ENCODE data around the gene RPS10.

The RPS10 gene

DNA sequence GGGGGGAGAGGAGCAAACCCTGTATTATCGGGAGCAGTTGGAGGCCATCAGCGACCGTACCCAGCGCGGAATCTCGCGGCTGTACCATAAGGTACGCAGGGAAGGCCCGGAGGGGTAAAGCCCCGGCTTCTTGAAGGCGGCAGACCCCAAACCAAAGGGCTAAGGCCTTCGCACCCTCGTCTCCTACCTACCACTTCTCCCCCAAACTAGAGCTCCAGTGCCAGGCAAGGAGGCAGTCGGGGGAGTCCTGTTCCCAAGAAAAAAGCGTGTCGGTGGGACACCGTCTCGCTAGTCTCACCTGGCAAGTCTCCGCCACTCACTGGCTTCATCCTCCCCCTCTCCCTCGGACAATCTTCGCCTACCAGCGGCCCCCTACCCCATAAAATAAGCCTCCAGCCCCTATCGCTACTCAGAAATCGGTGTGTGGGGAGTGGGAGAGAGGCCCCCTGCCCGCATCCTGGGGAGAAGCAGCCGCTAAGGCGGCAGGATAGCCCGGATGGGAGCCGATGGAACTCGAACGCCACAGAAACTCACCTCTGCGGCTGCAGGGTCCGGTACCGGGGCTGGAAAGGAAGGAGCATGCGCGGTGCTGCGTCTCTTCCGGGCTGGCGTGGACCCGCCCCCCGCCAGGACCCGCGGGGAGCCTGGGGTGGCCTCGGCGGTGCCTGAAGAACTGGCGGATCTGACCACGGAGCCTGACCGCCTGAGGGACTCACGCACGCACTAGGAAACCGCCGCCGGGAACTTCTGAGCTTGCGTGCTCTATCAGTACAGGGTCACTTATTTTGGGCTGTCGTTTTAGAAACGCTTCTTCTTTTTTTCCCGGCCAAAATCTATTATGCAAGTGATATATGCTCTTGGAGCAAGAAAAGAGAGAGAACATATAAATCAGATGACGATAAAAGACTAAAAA, at the start of gene RPS10:
RPS10 (minus strand) TSS at position 572 of the 913 bp plus-strand sequence. CDS start 848 bp downstream, outside the sequence.
- peak; percentile 98 for DNase-seq

DNA sequence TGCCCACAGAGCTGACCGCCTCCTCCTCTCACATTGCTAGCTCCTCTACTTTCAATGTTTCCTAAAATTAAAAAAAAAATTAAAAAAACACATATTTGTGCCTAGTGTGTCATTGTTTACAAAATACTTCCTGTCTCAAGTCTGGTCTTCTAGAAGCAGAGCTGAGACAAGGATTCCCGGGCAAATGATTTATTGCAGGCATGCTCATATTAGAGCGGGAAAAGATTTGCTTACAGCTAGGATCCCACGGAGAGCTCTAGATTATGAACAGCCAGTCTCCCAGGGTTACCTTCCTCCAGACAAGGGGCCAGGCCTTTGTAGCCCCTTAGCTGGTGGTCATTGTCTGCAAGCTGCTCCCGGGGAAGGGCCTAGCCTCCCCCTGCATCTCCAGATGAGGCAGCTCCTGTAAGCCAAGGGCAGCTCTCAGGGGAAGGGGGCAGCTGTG, 49.4 kb upstream of the RPS10 start:
- DNase-seq, result no peak

DNA sequence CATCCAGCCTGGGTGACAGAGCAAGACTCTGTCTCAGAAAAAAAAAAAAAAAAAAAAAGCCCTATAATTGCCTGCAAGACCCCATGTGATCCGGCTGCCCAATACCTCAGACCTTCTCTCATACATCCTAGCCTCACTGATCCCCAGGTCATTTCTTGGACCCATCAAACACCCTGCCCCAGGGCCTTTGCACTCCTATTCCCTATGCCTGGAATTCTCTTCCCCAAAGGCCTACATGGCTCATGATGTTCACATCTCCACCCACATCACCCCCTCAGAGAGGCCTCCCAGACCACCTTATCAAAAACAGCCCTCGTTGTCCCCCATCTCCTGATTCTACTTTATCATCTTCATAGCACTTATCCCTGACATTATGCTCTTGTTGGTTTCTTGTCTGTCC, 48.9 kb upstream of the RPS10 start:
- no peak for DNase-seq

DNA sequence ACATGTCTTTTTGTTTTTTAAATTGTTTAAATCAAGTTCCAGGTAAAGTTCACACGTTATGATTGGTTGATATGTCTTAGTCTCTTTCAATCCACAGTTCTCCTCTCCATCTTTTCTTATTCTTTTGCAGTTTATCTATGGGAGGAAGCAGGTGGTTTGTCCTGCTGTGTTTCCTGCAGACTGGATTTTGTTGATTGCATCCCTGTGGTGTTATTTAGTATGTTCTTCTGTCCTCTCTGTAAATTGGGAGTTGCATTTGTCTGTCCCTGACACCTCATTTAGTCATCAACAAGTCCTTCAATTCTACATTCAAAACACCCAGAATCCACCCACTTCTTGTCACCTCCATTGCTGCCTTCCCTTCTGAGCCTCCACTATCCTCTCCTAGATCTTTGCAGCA, 48.1 kb upstream of the RPS10 start:
- DNase-seq, result no peak

DNA sequence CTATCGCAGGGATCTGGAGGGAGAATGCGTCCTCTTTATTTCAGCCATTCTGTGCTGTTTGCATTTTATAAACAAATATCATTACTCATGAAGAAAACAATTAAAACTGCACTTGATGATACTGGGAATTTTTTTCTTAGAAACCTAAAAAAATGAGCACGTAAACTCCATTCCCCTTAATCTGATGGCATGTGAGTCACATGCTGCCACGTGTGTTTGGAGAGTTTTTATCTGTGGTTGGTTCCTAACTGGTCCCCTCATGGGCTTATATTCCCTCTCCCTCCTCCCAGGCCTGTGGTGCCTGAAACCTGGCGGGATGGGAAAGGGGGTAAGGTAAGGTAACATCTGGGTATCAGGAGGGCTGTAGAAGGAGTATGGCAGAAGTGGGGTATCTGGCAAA, 46.6 kb upstream of the RPS10 start:
- DNase-seq, result no peak

DNA sequence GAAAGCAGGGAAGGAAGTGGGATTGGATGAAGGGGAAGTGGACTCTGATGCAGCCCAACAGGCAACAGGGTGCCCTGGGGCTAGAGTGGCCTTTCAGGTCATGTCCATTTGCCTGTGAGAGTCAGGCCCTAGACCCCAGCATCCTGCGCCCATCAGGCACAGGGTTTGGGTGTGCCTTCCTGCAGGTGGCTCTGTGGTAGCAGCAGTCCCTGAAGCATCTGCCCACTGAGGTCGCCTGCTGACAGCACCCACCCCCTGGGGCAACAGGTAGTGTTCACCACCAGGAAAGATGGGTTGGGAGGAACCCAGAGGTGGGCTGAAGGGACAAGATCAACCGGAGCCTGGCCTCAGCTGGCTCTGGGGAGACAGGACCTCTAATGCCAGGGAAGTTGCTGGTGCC, 43.6 kb upstream of the RPS10 start:
- no peak for DNase-seq

DNA sequence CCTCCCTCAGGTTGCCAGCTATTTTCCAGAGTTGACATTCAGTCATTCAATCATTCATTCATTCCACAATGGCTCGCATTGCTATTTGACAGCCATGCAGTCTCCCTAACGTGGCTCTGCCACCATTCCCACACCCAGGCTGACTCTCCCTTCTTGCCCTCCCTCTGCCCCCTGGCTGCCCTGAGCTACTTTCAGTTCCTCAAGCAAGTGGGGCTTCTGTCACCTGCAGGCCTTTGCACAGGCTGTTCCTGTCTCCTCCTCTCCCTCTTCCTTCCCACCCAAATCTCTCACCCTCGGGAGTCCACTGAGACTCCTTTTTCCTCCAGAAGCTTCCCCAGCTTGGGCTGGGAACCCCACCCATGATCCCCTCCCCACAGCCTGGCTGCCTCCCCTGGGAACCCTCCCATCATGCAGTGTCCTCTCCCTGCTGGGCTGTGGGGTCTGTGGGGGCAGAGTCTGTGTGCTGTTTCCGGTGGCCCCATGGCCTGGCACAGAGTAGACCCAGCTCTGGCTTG, 42.6 kb upstream of the RPS10 start:
- no peak for DNase-seq

DNA sequence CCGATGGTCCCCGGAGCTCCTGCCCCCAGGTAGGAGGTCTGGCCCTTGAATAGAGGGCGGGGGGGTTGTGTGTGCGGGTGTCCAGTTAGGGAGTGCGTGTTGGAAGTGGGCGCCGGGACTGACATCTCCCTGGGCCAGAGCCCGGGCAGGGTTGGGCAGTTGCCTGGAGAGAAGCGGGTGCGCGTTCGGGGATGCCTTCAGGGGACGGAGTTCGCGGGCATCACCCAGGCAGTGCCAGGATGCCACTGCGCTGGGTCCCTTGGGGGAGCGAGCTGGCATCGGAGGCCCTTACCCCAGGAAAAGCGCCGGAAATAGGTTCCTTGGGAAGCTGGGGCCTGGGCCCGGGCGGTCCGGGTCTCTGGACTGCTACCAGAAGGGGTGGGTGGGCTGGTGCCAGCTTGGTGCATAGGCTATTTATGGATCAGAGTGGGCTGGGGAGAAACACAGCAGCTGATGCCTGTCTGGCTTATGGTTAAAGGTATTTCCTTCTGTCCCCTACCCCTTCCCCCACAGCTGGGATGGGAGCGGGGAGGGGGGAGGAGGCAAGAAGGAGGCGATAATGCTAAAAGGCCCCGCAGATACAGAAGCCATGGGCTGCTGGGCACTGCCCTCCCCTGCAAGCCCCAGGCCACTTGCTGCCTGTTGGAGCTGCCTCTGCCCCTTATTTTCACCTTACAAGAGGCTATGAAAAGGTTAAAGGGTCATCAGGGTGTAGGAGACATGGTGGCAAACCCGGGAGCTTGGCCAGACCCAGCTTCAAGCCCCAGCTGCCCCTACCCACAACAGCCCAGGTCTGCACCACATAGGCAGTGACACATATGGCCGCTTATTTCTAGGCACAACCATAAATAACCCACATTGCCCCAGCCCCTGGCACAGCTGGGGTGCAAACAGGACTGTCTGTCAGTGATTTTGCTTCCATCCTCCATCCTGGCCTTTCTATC, 40.6 kb upstream of the RPS10 start:
- DNase-seq, result no peak

DNA sequence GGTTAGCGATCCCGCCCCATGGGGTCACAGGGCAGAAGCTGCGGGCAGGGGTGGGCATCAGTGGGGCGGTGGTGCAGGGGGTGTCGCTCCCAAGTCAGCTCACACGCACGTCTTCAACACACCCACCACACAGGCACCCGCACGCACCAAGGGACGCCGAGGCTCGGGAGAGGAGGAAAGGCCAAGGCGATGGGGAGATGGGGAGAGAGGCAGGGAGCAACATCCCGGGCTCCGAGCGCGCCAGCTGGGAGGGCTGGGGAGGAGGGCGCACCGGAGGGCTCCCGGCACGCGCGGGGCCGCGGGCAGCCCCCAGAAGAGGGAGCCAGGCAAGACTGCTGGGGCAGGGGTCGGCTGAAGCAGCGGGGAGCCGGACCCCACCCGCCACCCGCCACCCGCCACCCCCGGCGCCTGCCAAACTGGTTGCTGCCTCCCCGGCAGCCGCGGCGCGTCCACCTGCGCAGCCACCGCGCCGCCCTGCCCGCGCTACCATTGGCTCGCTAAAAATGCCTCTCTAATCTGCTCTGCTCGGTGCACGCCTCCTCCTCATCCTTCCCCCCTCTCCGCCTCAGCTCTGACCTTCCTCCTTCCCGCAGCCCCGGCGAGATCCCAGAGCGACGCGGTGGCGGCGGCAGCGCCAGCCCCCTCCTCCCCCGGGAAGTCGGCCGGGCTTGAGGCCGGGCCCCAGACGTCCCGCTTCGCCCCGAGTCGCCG, 39.8 kb upstream of the RPS10 start, which contains the start of gene PACSIN1:
PACSIN1 (plus strand) TSS at position 546 of the 711 bp plus-strand sequence. CDS start 60,230 bp downstream, outside the sequence.
- no peak for DNase-seq

DNA sequence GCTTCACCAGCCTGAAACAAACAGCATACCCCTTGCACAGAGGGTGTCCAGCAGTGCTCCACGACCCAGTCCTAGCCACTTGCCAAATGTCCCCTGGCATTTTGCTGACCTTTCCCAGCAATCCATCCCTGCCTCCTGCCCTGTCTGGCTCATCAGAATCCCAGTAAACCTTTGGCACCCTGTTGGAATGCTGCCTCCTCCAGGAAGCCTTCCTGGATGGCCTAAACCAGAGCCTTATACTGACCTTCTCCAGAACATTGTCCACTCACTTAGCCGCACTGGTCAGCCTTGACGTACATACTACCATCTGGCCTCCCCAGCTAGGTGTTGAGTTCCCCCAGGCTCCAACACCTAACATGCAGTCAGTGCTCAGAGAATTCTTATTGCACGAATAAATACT, 38.0 kb upstream of the RPS10 start:
- DNase-seq, result no peak

DNA sequence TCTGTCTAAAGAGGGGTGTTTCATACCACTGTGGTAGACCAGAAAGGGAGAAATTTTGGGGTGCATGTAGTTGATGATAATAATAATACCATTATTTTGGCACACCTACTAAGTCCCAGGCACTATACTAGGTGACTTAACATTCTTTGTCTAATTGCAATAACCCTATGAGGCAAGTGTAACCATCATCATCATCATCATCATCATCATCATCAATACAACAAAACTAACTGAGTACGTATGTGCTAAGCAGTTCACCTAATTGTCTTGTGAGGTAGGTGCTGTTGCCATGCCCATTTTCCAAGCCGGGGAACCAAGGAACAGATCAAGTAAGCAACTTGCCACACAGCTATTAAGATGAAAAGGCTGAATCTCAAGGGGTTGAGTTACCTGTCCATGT, 37.4 kb upstream of the RPS10 start:
- DNase-seq, result no peak

DNA sequence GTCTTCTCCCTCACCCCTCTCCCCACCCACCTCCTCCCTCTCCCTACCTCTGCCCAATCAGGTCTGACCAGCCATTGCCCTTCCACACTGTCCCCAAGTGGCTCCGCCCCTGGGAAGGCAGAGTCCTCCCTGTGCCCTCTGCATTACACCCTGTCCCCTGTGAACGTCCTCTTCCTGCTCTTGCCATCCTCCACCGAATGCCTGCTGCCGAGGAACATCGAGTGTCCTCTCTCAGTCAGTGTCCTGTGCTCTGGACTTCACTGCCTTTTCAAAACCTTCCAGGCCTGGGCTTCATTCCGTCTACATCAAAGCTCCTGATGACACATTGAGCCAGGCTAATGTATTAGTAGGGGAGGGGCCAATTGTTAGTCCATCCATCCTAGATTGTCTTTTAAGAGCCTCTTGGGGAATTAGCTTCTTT, 36.7 kb upstream of the RPS10 start:
- peak; percentile 69 for DNase-seq

DNA sequence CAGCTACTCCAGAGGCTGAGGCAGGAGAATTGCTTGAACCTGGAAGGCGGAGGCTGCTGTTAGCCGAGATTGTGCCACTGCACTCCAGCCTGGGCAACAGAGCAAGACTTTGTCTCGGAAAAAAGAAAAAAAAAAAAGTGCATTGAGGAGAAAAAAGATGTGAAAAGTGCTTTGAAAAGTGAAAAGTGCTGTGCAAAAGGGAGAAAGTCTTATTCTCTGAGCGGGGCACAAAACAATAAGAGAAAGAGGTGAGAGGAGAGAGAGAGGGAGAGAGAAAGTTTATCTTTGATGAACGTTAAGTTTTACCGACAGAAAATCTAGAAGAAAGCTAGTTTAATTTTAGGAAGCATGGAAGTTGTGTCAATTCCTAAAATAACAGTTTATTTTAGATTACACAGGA, 36.1 kb upstream of the RPS10 start:
- DNase-seq, result no peak

DNA sequence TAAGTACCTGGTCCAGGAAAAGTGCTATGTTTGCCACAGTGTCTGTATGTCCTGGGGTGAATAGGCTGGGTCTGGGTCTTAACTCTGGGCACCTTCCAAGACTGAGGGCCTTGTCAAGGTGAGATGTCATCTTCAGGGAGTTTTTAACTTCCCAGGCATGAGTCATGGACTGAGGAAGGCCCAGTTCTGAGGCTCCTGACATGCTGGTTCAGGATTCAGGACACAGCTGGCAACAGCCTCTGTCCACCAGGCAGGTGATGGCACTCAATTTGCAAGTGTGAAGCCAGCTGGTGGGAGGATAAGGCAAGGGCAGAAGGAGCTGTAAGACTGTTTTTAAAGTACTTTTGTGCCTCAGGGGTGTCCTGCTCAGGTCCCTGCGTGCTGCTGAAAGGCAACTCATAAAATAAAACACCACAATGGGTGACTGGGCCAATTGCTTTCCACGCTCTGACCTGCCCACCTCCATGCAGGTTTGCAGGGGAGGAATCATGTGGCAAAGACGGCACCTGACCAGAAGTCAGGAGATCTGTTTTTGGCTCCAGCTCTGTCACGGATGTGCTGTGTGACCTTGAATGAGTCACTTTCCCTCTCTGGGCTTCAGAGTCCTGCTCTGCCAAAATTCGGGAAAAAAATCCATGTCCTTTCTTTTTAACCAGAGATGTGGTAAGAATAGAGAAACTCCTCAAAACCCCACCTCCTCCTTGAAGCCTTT, 35.1 kb upstream of the RPS10 start:
- no peak for DNase-seq

DNA sequence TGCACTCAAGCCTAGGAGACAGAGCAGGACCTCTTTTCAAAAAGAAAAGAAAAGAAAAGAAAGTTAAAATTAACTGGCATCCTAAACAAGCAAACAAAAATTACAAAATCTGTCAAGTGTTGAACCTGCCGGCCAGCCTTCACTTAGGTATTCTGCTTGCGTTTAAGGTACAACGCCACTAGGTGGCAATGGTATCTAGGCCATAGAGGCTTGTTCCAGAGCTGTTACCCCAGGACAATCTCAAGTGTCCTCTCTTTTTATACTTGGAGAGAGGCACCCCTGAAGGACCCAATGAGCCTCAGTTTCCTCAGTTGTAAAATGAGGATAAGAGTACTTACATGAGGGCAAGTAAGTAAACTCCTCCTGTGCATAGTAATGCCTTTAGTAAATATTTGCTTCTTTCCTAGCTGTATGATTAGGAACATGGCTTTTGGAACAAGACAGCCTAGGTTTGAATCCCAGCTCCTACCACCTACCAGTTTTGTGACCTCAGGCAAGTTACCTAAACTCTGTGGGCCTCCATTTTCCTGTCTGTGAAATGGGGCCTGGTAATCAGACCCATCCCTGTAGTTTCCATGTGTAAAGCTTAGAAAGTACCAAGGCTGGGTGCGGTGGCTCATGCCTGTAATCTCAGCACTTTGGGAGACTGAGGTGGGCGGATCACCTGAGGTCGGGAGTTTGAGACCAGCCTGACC, 34.2 kb upstream of the RPS10 start:
- peak; percentile 86 for DNase-seq

DNA sequence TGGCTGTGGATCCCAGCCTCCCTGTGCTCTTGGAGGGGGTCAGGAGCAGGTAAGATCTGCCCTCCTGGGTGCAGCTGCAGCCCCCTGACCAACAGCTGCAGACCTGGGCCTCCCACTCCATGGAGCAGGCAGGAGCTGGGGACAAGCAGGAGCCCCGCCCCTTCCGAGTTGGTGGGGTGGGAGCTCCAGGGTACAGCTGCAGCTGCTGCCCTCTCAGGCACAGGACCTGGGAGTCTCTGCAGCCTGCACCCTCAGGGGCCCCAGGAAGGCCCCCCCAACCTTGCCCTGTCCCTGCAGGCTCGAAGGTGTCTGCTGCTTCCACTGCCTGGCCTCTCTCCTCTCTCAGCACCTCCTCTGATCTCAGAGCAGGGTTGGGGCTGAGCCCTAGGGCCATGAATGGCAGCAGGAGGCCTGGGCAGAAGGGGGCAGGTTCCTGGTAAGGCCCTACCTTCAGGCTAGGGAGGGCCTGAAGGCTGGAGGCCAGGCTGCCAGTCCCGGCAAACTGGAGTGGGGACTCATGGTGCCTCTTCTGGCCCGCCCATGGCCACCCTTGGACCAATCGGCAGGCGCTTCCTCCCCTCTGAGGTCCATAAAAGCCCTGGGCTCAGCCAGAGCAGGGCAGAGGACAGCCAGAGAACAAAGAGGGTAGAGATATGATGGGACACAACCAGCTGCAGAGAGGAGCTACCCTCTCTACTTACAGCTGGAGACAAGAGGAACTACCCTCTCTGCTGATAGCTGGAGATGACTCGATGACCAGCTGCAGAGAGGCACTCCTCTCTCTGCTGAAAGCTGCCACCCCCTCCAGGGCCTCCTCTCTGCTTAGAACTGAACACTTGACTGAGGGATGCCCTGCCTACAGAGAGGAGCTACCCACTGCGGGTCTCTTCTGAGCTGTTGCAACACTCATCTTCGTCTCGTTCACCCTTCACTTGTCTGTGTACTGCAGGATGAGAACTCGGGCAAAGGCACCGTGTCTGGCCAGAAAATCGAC, 32.2 kb upstream of the RPS10 start:
- DNase-seq, result no peak

DNA sequence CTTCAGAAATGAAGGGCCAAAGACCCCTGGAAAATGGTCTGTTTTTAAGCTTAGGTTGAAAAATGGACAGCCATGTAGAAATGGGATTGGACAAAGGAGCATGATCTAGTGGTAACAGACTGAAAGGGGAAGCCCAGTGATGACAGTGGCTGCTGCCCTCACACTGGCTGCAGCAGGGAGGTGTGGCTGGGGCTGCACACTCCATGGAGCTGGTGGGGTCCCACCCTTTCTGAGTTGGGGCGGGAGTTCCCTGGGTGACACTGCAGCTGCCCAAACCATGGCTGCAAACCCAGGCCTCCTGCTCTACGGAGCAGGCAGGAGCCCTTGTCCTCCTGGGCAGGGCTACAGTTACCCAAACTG, 31.5 kb upstream of the RPS10 start:
- DNase-seq, result peak; percentile 17

DNA sequence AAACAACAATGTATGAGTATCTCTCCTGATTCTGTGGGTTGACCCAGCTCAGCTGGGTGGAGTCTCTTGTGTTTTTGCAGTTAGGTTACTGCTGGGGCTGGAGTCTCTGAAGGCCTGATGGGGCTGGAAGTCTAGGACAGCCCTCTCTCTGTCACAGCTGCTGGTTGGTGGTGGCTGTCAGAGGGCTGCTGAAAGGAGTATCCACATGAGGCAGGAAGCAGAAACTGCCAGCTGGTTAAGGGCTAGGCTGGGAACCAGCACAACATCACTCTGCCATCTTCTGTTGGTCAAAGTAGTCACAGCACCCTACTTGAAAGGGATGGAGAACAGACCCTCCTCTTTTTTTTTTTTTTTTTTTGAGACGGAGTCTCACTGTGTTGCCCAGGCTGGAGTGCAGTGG, 30.0 kb upstream of the RPS10 start:
- DNase-seq, result no peak

DNA sequence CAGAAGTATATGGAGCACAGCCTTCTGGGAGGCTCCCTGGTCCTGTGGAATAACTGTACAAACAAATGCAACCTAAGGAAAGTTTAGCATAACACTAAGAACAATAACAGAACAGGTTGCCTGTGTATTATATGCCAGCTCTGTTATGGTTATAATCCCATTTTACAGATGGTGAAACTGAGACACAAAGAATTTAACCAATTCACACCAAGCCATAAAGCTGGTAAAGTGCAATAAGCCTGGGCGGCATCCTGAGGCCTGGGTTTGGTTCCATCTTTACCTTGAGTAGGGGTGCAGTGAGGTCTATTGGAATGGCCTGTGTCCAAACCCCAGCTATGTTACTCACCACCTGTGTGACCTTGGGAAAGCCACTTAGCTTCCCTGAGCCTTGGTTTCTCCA, 25.3 kb upstream of the RPS10 start:
- no peak for DNase-seq

DNA sequence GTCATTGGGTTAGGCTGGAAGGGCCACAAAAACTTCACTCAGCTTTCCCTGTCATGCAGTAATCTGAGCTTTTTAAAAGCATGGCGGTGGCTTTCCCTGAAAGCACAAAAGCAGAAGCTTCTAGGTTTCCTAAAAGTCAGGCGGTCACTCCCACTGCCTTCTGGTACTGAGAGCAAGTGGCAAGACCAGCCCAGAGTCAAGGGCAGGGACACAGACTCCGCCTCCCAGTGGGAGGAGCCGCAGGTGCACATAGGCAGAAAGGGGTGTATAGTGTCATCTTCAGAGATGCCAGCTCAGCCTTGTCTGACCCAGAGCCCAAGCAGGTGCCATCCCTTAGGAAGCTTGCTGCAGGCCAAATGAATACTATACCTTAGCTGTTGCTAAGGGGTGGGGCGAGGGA, 22.0 kb upstream of the RPS10 start:
- DNase-seq, result peak; percentile 67
